ENCODE data around the gene GAS7.

DNA sequence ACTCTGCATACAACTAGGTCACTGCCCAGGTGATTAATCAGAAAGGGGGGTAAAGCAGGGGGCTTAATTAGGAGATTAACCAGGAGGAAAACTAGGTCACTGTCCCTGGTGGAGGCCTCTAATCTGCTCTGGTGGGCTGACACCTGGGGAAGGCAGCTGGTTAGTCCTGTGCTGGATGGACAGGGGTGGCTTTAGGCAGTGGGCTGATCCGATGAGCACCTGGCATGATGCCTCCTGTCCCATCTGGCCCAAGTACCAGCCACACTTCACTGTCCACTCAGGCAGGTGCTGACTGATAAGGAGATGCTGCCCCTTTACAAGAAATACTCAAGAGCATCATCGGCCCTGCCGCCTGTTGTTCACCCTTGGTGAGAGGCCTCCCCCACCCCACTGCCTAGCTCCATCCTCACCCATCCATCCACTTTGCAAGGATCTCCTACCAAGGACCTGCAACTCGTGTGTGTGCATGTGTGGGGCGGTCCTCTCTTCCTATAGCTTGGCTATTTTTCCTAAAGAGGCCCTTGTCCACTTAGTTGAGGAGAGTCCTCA is 279.5 kb downstream of the GAS7 start:
- TF ChIP-seq CTCF (IDR thresholded peaks at IDR 0.05; ENCODE audit: insufficient read depth, low read length) (no peak), REST (IDR thresholded peaks at IDR 0.05; ENCODE audit: insufficient replicate concordance, low read depth) (no peak), POLR2AphosphoS5 (IDR thresholded peaks at IDR 0.05; ENCODE audit: low read depth) (no peak)
